Adrenal gland (tissue), 12 donors: ENCODE results near the gene ZNF57. TPM values are rescaled to one million over a fixed set of nuclear protein-coding genes. Genes with fewer than 3 reads are reported as not detected.
"Not testable (repeated sequence)": the region's sequence is repeated elsewhere in the genome, so short reads cannot be mapped to it uniquely, and the experiment has no call there.

Experiments used
- DNase-seq, 7 donors: peaks; one replicate each; pipeline ENCODE4 v3.0.0-alpha.2; 2019 to 2020
- H3K27ac ChIP-seq, 5 donors: fragments of 200-600 bp; sonication (generic) in 4 of 5; 1 replicate in 3 of 5; 2 replicates in 2 of 5; pipeline versions ENCODE4 v1.5.1 to v1.8.0; 2016 to 2020; ENCODE audit warnings: mild to moderate bottlenecking in 1 of 5
- H3K27me3 ChIP-seq: fragments of 200-600 bp; 2 replicates; pipeline ENCODE4 v1.8.0; 2021
- H3K36me3 ChIP-seq, 2 donors: fragments of 200-600 bp; replicated peaks in 1 of 2; 1 replicate in 1 of 2; 2 replicates in 1 of 2; pipeline versions ENCODE4 v1.5.1 to v1.8.0; 2018 to 2022
- H3K4me1 ChIP-seq, 2 donors: fragments of 200-600 bp; replicated peaks in 1 of 2; 1 replicate in 1 of 2; 2 replicates in 1 of 2; pipeline versions ENCODE4 v1.5.1 to v1.8.0; 2018 to 2021
- H3K4me3 ChIP-seq, 4 donors: fragments of 200-600 bp; sonication (generic) in 3 of 4; one replicate each; pipeline ENCODE4 v1.5.1; 2016 to 2018
- H3K9me3 ChIP-seq, 3 donors: fragments of 200-600 bp; sonication (generic) in 1 of 3; replicated peaks in 1 of 3; 1 replicate in 2 of 3; 2 replicates in 1 of 3; pipeline versions ENCODE4 v1.5.1 to v1.8.0; 2016 to 2021
- POLR2A ChIP-seq, 2 donors: fragments of 450-650 bp; IDR thresholded peaks; one replicate each; pipeline ENCODE4 v1.6.1; 2017; ENCODE audit warnings: antibody characterized with exemption in 2 of 2, mild to moderate bottlenecking in 2 of 2, moderate library complexity in 1 of 2
- WGBS, 4 donors: extraction: QIAGEN DNeasy Blood & Tissue Kit in 2 of 4; methylation state at CpG; one replicate each; pipeline versions ENCODE4 v1.1.5 to v1.1.7; 2013 to 2017; 5-methylcytosine and 5-hydroxymethylcytosine counted together
- intact Hi-C, 2 donors: fragments of 100-400 bp; cut with DNase I; formaldehyde crosslinking; loops; one replicate each; pipeline versions ENCODE4 v1.14.1 to v1.15.0; 2022 to 2023
- polyA plus RNA-seq, 3 donors: library from polyadenylated mRNA; stranded (reverse); fragments of 200-250 nt in 2 of 3; fragments of 350-450 nt in 1 of 3; fragmentation: Illumina TruSeq in 1 of 3; extraction: RNeasy Lipid Tissue Mini Kit (QIAGEN cat#74804) in 1 of 3; gene quantifications; one replicate each; pipeline ENCODE4 v1.2.3, GENCODE V29; 2013 to 2014
- total RNA-seq, 9 donors: library from RNA; depleted of rRNA in 4 of 9; stranded (reverse); fragments of >200 nt in 4 of 9; fragments of 120-200 nt in 1 of 9; fragmentation: NEBNext Ultra II Directional in 1 of 9; extraction: Animal tissue kit (Norgen Biotek cat#: 25700) in 1 of 9; gene quantifications; one replicate each; pipeline versions ENCODE4 v1.1.0 to v1.2.4, GENCODE V29; 2013 to 2023
- TF ChIP-seq, protein P1 (sequence below), 6 experiments: fragments of 450-650 bp in 4 of 6; fragments of 200-600 bp in 2 of 6; sonication (generic) in 1 of 6; IDR thresholded peaks; 1 replicate in 5 of 6; 2 replicates in 1 of 6; pipeline versions ENCODE4 v1.5.1 to v1.8.0; 2016 to 2021; ENCODE audit warnings: antibody characterized with exemption in 6 of 6, mild to moderate bottlenecking in 2 of 6, moderate library complexity in 1 of 6
- donor health status: healthy with polysubstance abuse.
- donor health status: Bipolar disorder and iron deficiency.
- donor health status: DM: yes; HTN: yes; CAD: no.
- donor health status: DM: no; HTN: no; CAD: no.
- donor health status: DM: no; HTN: no; CAD: no.
- donor health status: DM: yes; HTN: yes; CAD: no.

ZNF57 gene
- total and polyA plus RNA-seq, 12 donors = 2.6 to 5.7 (median 3.4) TPM

DNA sequence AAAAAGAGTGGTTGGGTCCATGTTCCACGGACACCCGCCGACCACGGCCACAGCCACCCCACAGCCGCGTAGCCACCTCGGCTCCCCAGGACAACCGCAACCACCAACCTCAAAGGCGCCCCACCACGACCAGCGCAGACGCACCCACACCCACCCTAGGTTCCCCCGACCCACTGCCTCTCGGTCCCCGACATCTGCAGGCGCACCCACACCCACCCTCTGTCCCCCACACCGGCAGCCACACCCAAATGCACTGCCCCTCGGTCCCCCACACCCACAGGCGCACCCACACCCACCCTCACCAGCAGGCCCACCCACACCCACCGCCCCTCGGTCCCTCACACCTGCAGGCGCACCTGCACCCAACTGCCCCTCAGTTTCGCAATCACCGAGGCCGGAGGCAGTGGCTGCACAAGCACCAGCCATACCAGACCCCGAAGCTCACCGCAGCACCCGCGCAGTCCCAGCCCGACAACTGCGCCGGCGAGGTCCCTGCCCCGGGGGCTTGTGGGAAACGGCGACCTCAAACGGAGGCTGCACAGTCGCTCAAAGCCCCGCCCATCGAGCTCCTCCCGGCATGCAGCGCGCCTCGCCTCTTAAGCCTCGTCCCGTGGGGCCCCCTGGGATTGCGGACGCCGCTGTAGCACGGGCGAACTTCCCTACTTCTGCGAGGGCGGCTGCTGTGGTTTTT is 25.8 kb downstream of the ZNF57 start:
- WGBS, 4 donors = 86 to 92% (median 89%) methylated on average over 18 to 53 of the region's 53 CpGs
- Histone ChIP-seq H3K27me3 (no peaks in the 10 kb centered on the region), H3K4me3 (no peak overlapping the region), H3K9me3 (no peaks in the 10 kb centered on the region), H3K36me3 (no peaks in the 10 kb centered on the region), H3K27ac (no peak overlapping the region), H3K4me1 (peaks cover 5 to 7% of the 10 kb centered on the region in 2 donors)
- no peak for DNase-seq
- intact Hi-C loops = no loop called here
- TF ChIP-seq POLR2A (IDR thresholded peaks at IDR 0.05) = no peak
- TF ChIP-seq, protein P1, sequence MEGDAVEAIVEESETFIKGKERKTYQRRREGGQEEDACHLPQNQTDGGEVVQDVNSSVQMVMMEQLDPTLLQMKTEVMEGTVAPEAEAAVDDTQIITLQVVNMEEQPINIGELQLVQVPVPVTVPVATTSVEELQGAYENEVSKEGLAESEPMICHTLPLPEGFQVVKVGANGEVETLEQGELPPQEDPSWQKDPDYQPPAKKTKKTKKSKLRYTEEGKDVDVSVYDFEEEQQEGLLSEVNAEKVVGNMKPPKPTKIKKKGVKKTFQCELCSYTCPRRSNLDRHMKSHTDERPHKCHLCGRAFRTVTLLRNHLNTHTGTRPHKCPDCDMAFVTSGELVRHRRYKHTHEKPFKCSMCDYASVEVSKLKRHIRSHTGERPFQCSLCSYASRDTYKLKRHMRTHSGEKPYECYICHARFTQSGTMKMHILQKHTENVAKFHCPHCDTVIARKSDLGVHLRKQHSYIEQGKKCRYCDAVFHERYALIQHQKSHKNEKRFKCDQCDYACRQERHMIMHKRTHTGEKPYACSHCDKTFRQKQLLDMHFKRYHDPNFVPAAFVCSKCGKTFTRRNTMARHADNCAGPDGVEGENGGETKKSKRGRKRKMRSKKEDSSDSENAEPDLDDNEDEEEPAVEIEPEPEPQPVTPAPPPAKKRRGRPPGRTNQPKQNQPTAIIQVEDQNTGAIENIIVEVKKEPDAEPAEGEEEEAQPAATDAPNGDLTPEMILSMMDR (IDR thresholded peaks at IDR 0.05) = no peak

GRCh38 chr19:2927032-2927430 is 26.3 kb downstream of the ZNF57 start:
- H3K4me3 ChIP-seq = no peak overlapping the region
- peaks cover 5 to 7% of the 10 kb centered on the region in 2 donors for H3K4me1 ChIP-seq
- H3K27ac ChIP-seq = no peak overlapping the region
- no peaks in the 10 kb centered on the region for H3K27me3 ChIP-seq
- no peak for DNase-seq
- no peak for TF ChIP-seq POLR2A (IDR thresholded peaks at IDR 0.05)
- TF ChIP-seq, protein P1 (IDR thresholded peaks at IDR 0.05) = no peak
- intact Hi-C loops = no loop called here
- WGBS, 4 donors = 94 to 96% (median 95%) methylated on average over 17 to 18 of the region's 18 CpGs
- no peaks in the 10 kb centered on the region for H3K36me3 ChIP-seq
- H3K9me3 ChIP-seq = no peaks in the 10 kb centered on the region

GRCh38 chr19:2933490-2933910 is 32.8 kb downstream of the ZNF57 start:
- intact Hi-C loops = no loop called here
- DNase-seq = peak in 2 of 7 donors; percentile 13 to 28
- H3K27ac ChIP-seq = no peak overlapping the region
- H3K4me3 ChIP-seq = no peak overlapping the region
- no peak for TF ChIP-seq POLR2A (IDR thresholded peaks at IDR 0.05)
- TF ChIP-seq, protein P1 (IDR thresholded peaks at IDR 0.05) = no peak
- peaks cover 0 to 26% of the 10 kb centered on the region in 2 donors for H3K36me3 ChIP-seq
- peaks cover 0 to 29% (median 8%) of the 10 kb centered on the region in 3 donors for H3K9me3 ChIP-seq
- 96 to 98% (median 98%) methylated on average over 18 of the region's 18 CpGs for WGBS, 4 donors
- H3K27me3 ChIP-seq = no peaks in the 10 kb centered on the region
- no peaks in the 10 kb centered on the region for H3K4me1 ChIP-seq

- peaks cover 0 to 29% (median 8%) of the 10 kb centered on the region in 3 donors for H3K9me3 ChIP-seq
- H3K4me1 ChIP-seq, DNase-seq, H3K27ac ChIP-seq, H3K27me3 ChIP-seq, intact Hi-C loops, H3K4me3 ChIP-seq: not testable (repeated sequence)
- H3K36me3 ChIP-seq = peaks cover 0 to 26% of the 10 kb centered on the region in 2 donors
- WGBS, 4 donors = 93 to 100% (median 99%) methylated on average over 4 of the region's 4 CpGs
Measured at GRCh38 chr19:2935863-2936262, 35.1 kb downstream of the ZNF57 start.
